K562 (cell line): ENCODE data around the gene ZNF454.

Source experiments
- BRCA1 ChIP-seq, 2 experiments: fragments of 450-650 bp in 1 of 2; sonication (generic) in 1 of 2; formaldehyde crosslinking in 1 of 2; IDR thresholded peaks; 2 replicates each; pipeline versions ENCODE4 v1.5.0 to v1.6.1; 2017 to 2020; ENCODE audit warnings: mild to moderate bottlenecking in 1 of 2, missing genetic modification reagents in 1 of 2
- BRD4 ChIP-seq: fragments of 200-600 bp; sonication (generic); IDR thresholded peaks from 2 replicates; pipeline ENCODE4 v1.6.1; 2017; ENCODE audit warnings: inconsistent platforms
- CEBPG ChIP-seq, 3 experiments: fragments of 200-800 bp in 1 of 3; sonication (Bioruptor generic) in 1 of 3; sonication (generic) in 1 of 3; formaldehyde crosslinking in 1 of 3; IDR thresholded peaks in 2 of 3; conservative IDR thresholded peaks in 1 of 3; 2 replicates each; pipeline versions ENCODE4 v1.6.1 to v1.8.0; 2016 to 2022; ENCODE audit warnings: missing compliant biosample characterization in 2 of 3, missing genetic modification characterization in 2 of 3, mild to moderate bottlenecking in 1 of 3, missing genetic modification reagents in 1 of 3
- ETS2 ChIP-seq: IDR thresholded peaks from 2 replicates; pipeline ENCODE4 v1.6.1; 2016; ENCODE audit warnings: borderline replicate concordance, missing genetic modification characterization, mild to moderate bottlenecking, moderate library complexity, missing compliant biosample characterization; ENCODE audit not compliant: poor library complexity, severe bottlenecking
- MEF2A ChIP-seq: IDR thresholded peaks from 2 replicates; pipeline ENCODE4 v1.6.1; 2011; ENCODE audit warnings: low read depth, mild to moderate bottlenecking, low read length, moderate library complexity; ENCODE audit not compliant: control insufficient read depth
- MYC ChIP-seq, 2 experiments: fragments of 250-450 bp in 1 of 2; sonication (Bioruptor Pico) in 1 of 2; IDR thresholded peaks; 2 replicates each; pipeline versions ENCODE4 v1.5.1 to v1.6.1; 2012 to 2021; ENCODE audit warnings: low read depth in 2 of 2, borderline replicate concordance in 1 of 2, improper control_type of control experiment in 1 of 2, low read length in 1 of 2, mild to moderate bottlenecking in 1 of 2, moderate library complexity in 1 of 2
- NCOA2 ChIP-seq, 2 experiments: fragments of 450-650 bp; IDR thresholded peaks; 2 replicates each; pipeline ENCODE4 v1.6.1; 2018; ENCODE audit warnings: mild to moderate bottlenecking in 2 of 2, moderate library complexity in 1 of 2; ENCODE audit not compliant: partially characterized antibody in 2 of 2
- POLR3A ChIP-seq: IDR thresholded peaks from 2 replicates; pipeline ENCODE4 v1.6.1; 2011; ENCODE audit warnings: borderline replicate concordance, mild to moderate bottlenecking, moderate library complexity; ENCODE audit not compliant: insufficient read length, insufficient read depth; ENCODE audit errors: extremely low read depth
- ZNF274 ChIP-seq: IDR thresholded peaks from 2 replicates; pipeline ENCODE4 v1.6.1; 2011; ENCODE audit warnings: low read depth, mild to moderate bottlenecking, low read length, moderate library complexity, borderline replicate concordance
- TF ChIP-seq, protein P1 (sequence below): sonication (generic); formaldehyde crosslinking; IDR thresholded peaks from 2 replicates; pipeline ENCODE4 v1.8.0; 2022; ENCODE audit warnings: missing genetic modification reagents, mild to moderate bottlenecking, moderate library complexity, borderline replicate concordance

DNA sequence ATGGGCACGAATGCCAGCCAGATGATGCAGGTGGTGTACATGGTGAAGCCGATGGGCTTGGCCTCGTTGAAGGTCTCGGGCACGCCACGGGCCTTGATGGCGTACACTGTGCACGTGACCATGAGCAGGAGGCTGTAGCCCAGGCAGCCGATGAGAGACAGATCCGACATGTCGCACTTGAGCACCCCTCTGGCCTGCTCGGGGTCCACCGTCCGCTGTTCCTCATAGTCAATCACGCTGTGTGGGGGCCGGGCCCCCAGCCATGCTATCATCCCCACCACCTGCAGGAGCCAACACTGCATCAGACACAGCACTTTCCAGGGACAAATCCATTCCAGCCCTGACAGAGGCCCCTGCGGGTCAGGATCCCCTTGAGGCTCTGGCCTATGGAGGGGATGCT is 41.9 kb downstream of the ZNF454 start:
- TF ChIP-seq, protein P1, sequence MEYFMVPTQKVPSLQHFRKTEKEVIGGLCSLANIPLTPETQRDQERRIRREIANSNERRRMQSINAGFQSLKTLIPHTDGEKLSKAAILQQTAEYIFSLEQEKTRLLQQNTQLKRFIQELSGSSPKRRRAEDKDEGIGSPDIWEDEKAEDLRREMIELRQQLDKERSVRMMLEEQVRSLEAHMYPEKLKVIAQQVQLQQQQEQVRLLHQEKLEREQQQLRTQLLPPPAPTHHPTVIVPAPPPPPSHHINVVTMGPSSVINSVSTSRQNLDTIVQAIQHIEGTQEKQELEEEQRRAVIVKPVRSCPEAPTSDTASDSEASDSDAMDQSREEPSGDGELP, result no peak
- TF ChIP-seq CEBPG (CRISPR knock-in tag; IDR thresholded peaks at IDR 0.05) (no peak), CEBPG (tag; conservative IDR thresholded peaks at IDR 0.05 in 1 of 2, IDR thresholded peaks at IDR 0.05 in 1 of 2) (no peak), ZNF274 (no peak), BRD4 (no peak), MEF2A (no peak), MYC (IDR thresholded peaks at IDR 0.05; ENCODE audit: low read depth, low read length) (no peak), MYC (CRISPR knock-in tag; IDR thresholded peaks at IDR 0.05; ENCODE audit: borderline replicate concordance, low read depth) (no peak), BRCA1 (IDR thresholded peaks at IDR 0.05) (no peak), BRCA1 (CRISPR knock-in tag; IDR thresholded peaks at IDR 0.05) (no peak), ETS2 (no peak), NCOA2 (IDR thresholded peaks at IDR 0.05; ENCODE audit: partially characterized antibody in 2 of 2) (no peak), POLR3A (no peak)
